ENCODE results near the gene HSPG2. TPM values are rescaled to one million over a fixed set of nuclear protein-coding genes. Genes with fewer than 3 reads are reported as not detected.

Gene HSPG2
- total and polyA plus RNA-seq, 5 experiments from 2014 or later: 0.46 to 7.2 (median 3.6) TPM; not detected in 1

DNA sequence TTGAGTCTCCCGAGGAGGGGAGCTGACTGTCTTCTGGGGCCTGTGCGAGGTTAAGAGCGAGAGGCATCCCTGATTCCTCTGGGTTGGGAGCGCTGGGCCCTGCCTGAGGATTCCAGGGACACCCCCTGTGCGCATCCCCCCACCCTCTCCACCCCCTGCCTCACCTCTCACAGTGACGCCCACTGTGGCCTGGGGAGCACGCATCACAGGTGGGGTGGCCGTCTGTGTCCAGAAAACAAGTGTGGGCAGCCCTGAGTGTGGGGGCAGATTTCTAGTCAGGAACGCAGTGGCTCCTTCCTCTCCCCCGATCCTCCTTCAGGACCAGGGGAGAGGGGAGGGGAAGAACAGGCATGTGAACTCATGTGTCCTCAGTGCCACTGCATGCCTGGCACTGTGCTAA is 63.3 kb downstream of the HSPG2 start:
- no peaks in the 10 kb centered on the region for H3K27me3 Mint-ChIP-seq
- ATAC-seq (no peak), DNase-seq (no peak)
- POLR2A ChIA-PET: no interaction called here
- H3K27ac Mint-ChIP-seq: no peak overlapping the region
- H3K4me3 Mint-ChIP-seq: no peak overlapping the region
- peaks cover 0 to 4% (median 0%) of the 10 kb centered on the region in 3 donors for H3K36me3 Mint-ChIP-seq
- no peaks in the 10 kb centered on the region for H3K9me3 Mint-ChIP-seq
- H3K4me1 Mint-ChIP-seq: peaks cover 0 to 6% (median 0%) of the 10 kb centered on the region in 4 donors

- ATAC-seq (no peak), DNase-seq (no peak)
- Mint-ChIP-seq H3K4me3 (no peak overlapping the region), H3K27ac (no peak overlapping the region), H3K27me3 (no peaks in the 10 kb centered on the region), H3K36me3 (peaks cover 0 to 4% (median 0%) of the 10 kb centered on the region in 3 donors), H3K4me1 (peaks cover 0 to 6% (median 0%) of the 10 kb centered on the region in 4 donors), H3K9me3 (no peaks in the 10 kb centered on the region)
- POLR2A ChIA-PET: no interaction called here
These were observed 63.9 kb downstream of the HSPG2 start for GRCh38 chr1:21873174-21873573.

DNA sequence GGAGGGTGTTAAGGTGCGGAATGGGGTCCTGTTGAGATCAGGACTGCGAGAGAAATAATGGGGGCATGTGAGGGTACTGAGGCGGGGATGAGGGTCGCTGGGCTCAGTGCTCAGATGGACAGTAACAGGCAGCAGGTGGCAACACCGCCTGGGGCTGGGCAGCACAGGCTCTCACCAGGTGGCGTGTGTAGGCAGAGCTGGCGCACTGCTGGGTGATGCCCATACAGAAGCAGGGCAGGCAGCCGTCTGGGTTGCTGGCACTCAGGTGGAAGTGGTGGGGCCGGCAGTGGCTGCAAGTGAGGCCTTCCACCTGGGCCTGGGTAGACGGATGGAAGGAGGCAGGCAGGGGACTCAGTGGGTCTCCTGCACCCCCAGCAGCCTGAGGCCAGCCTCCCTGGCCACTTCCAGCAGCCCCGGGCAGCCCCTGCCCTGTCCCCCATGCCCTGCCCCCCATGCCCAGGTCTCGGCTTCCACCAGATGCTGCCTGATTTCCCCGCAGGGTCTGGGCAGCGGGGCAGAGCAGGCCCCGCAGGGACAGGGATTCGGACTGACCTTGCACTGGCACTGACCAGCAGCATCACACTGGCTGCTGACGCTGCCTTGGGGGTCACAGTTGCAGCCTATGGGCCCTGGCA is 64.5 kb downstream of the HSPG2 start:
- POLR2A ChIA-PET: no interaction called here
- H3K4me1 Mint-ChIP-seq: peaks cover 0 to 6% (median under 1%) of the 10 kb centered on the region in 4 donors
- H3K27ac Mint-ChIP-seq: no peak overlapping the region
- H3K36me3 Mint-ChIP-seq: peaks cover 0 to 4% (median 0%) of the 10 kb centered on the region in 3 donors
- no peaks in the 10 kb centered on the region for H3K9me3 Mint-ChIP-seq
- no peak overlapping the region for H3K4me3 Mint-ChIP-seq
- ATAC-seq (no peak), DNase-seq (no peak)
- no peaks in the 10 kb centered on the region for H3K27me3 Mint-ChIP-seq

GRCh38 chr1:21871943-21872342 is 65.2 kb downstream of the HSPG2 start:
- H3K27me3 Mint-ChIP-seq: no peaks in the 10 kb centered on the region
- ATAC-seq (no peak), DNase-seq (no peak)
- peaks cover 0 to 6% (median 2%) of the 10 kb centered on the region in 4 donors for H3K4me1 Mint-ChIP-seq
- no peak overlapping the region for H3K27ac Mint-ChIP-seq
- POLR2A ChIA-PET: no interaction called here
- no peak overlapping the region for H3K4me3 Mint-ChIP-seq
- peaks cover 0 to 2% (median 0%) of the 10 kb centered on the region in 3 donors for H3K36me3 Mint-ChIP-seq
- H3K9me3 Mint-ChIP-seq: no peaks in the 10 kb centered on the region

DNA sequence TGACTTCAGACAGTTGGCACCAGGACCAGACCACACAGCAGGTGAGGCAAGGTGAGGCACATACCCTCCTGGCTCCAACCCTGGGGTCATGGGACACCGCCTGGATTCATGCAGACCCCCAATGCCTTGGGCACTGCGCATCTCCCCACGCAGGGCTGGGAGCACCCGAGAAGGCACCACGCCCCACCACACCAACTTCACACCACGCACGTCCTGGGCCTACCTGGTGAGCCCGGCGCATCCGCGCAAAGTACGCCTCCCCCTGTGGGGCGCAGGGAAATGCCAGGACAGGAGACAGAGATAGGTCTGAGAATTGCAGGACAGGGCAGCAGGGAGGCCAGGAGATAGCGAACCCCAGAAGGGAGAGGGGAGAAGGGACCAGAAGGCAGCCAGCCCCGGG is 66.5 kb downstream of the HSPG2 start:
- Mint-ChIP-seq H3K4me1 (peaks cover 0 to 12% (median 4%) of the 10 kb centered on the region in 4 donors), H3K36me3 (peaks cover 0 to 2% (median 0%) of the 10 kb centered on the region in 3 donors), H3K27ac (no peak overlapping the region), H3K27me3 (no peaks in the 10 kb centered on the region), H3K9me3 (no peaks in the 10 kb centered on the region), H3K4me3 (no peak overlapping the region)
- ATAC-seq: no peak
- DNase-seq: no peak
- POLR2A ChIA-PET: no interaction called here

DNA sequence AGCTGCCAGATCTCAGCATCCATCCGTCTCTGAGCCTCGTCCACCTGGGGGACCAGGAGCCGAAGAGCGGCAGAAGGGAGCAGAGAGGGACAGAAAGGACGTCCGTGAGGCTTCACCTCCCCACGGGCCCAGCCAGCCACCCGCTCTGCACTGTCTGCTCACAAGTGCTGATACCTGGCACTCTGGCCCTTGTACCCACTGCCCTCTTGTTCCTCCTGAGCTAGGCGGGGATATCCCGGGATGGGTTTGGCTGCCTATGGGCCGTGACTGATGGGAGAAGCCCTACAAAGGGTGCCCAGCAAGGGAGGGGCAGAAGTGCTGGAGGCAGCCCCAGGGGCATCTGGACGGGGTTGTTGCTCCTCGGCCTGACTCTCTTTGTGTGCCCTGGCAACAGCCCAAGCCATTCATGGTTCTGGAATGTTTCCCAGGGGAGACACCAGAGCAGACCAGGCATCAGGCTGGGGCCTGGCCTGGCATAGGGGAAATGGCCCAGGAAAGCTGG is 67.4 kb downstream of the HSPG2 start:
- POLR2A ChIA-PET: no interaction called here
- peaks cover 0 to 12% (median 4%) of the 10 kb centered on the region in 4 donors for H3K4me1 Mint-ChIP-seq
- no peak overlapping the region for H3K4me3 Mint-ChIP-seq
- no peak overlapping the region for H3K27ac Mint-ChIP-seq
- H3K36me3 Mint-ChIP-seq: peaks cover 0 to 2% (median 0%) of the 10 kb centered on the region in 3 donors
- ATAC-seq (no peak), DNase-seq (no peak)
- H3K27me3 Mint-ChIP-seq: no peaks in the 10 kb centered on the region
- H3K9me3 Mint-ChIP-seq: no peaks in the 10 kb centered on the region

DNA sequence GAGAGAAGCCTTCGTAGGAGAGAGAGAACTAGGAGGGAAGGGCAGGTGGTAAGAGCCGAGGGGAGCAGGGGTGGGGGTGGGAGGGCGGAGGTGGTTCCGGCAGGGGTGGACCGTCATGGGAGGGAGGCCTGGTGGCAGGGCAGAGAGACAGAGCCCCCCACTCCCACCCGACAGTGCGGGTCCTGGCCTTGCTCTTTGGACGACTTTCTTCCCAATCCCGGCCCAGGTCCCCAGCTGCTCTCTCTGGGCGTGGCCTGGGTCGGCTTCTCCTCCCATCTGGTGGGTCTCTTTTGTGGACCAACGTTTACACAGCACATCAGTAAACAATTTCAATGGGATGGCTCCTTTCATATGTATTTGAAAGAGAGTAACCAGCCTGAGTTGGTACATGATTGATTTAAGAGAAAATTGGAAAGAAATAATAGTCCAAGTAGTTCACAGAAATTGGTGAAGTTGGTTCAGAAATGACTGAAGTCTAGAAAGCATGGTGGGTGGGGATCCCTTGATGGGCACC is 68.1 kb downstream of the HSPG2 start:
- H3K4me1 Mint-ChIP-seq: peaks cover 0 to 12% (median 4%) of the 10 kb centered on the region in 4 donors
- DNase-seq (no peak), ATAC-seq (no peak)
- no peaks in the 10 kb centered on the region for H3K9me3 Mint-ChIP-seq
- POLR2A ChIA-PET: no interaction called here
- peak overlapping the region in 1 of 10 donors; percentile 79 for H3K27ac Mint-ChIP-seq
- H3K4me3 Mint-ChIP-seq: no peak overlapping the region
- no peaks in the 10 kb centered on the region for H3K27me3 Mint-ChIP-seq
- H3K36me3 Mint-ChIP-seq: peaks cover 0 to 2% (median 0%) of the 10 kb centered on the region in 3 donors

GRCh38 chr1:21868482-21868881 is 68.6 kb downstream of the HSPG2 start:
- no peaks in the 10 kb centered on the region for H3K27me3 Mint-ChIP-seq

DNA sequence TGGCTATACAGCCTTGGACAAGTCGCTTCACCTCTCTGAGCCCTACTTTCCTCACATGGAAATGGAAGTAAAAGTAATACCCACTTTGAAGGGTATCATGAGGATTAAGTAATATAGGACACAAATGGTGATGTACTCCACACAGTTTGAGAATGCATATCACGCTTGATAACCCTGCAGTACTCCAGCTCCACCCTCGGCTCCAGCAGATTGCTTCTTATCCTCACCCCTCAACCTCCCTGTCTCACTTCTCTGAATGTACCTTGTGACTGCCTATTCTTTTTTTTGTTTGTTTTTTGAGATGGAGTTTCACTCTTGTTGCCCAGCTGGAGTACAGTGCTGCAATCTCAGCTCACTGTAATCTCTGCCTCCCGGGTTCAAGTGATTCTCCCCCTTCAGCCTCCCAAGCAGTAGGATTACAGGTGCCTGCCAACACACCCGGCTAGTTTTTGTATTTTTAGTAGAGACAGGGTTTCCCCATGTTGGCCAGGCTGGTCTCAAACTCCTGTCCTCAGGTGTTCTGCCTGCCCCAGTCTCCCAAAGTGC is 69.6 kb downstream of the HSPG2 start:
- Mint-ChIP-seq H3K36me3 (peaks cover 0 to 2% (median 0%) of the 10 kb centered on the region in 3 donors), H3K9me3 (no peaks in the 10 kb centered on the region), H3K27me3 (no peaks in the 10 kb centered on the region), H3K4me1 (peaks cover 0 to 12% (median 4%) of the 10 kb centered on the region in 4 donors), H3K4me3 (no peak overlapping the region), H3K27ac (peak overlapping the region in 1 of 10 donors; percentile 85)
- ATAC-seq (no peak), DNase-seq (no peak)
- POLR2A ChIA-PET: no interaction called here

More at GRCh38 chr1:21868482-21868881, 68.6 kb downstream of the HSPG2 start:
- ATAC-seq (no peak), DNase-seq (no peak)
- POLR2A ChIA-PET: no interaction called here
- H3K27ac Mint-ChIP-seq: peak overlapping the region in 1 of 10 donors; percentile 4
- no peaks in the 10 kb centered on the region for H3K9me3 Mint-ChIP-seq
- peaks cover 0 to 12% (median 4%) of the 10 kb centered on the region in 4 donors for H3K4me1 Mint-ChIP-seq
- no peak overlapping the region for H3K4me3 Mint-ChIP-seq
- H3K36me3 Mint-ChIP-seq: peaks cover 0 to 2% (median 0%) of the 10 kb centered on the region in 3 donors

- ATAC-seq (no peak), DNase-seq (no peak)
- peaks cover 0 to 6% (median 5%) of the 10 kb centered on the region in 3 donors for H3K36me3 Mint-ChIP-seq
- no peaks in the 10 kb centered on the region for H3K9me3 Mint-ChIP-seq
- H3K27me3 Mint-ChIP-seq: no peaks in the 10 kb centered on the region
- POLR2A ChIA-PET: no interaction called here
- H3K4me1 Mint-ChIP-seq: peaks cover 0 to 12% (median 1%) of the 10 kb centered on the region in 4 donors
- no peak overlapping the region for H3K4me3 Mint-ChIP-seq
- H3K27ac Mint-ChIP-seq: peak overlapping the region in 2 of 10 donors; percentile 32 to 40
These were observed 70.4 kb downstream of the HSPG2 start for GRCh38 chr1:21866707-21867043.

- peaks cover 0 to 12% (median 1%) of the 10 kb centered on the region in 4 donors for H3K4me1 Mint-ChIP-seq
- ATAC-seq (no peak), DNase-seq (no peak)
- H3K27me3 Mint-ChIP-seq: no peaks in the 10 kb centered on the region
- H3K9me3 Mint-ChIP-seq: no peaks in the 10 kb centered on the region
- peaks cover 0 to 11% (median 5%) of the 10 kb centered on the region in 3 donors for H3K36me3 Mint-ChIP-seq
- no peak overlapping the region for H3K4me3 Mint-ChIP-seq
- POLR2A ChIA-PET: no interaction called here
- H3K27ac Mint-ChIP-seq: peak overlapping the region in 4 of 10 donors; percentile 15 to 40 (median 33)
These were observed 71.0 kb downstream of the HSPG2 start for GRCh38 chr1:21865943-21866706.

GRCh38 chr1:21865609-21865942 is 71.5 kb downstream of the HSPG2 start:
- Mint-ChIP-seq H3K27me3 (no peaks in the 10 kb centered on the region), H3K4me3 (no peak overlapping the region), H3K27ac (no peak overlapping the region), H3K36me3 (peaks cover 0 to 16% (median 5%) of the 10 kb centered on the region in 3 donors), H3K9me3 (no peaks in the 10 kb centered on the region), H3K4me1 (peaks cover 0 to 12% (median 1%) of the 10 kb centered on the region in 4 donors)
- DNase-seq (no peak), ATAC-seq (no peak)
- POLR2A ChIA-PET: no interaction called here

DNA sequence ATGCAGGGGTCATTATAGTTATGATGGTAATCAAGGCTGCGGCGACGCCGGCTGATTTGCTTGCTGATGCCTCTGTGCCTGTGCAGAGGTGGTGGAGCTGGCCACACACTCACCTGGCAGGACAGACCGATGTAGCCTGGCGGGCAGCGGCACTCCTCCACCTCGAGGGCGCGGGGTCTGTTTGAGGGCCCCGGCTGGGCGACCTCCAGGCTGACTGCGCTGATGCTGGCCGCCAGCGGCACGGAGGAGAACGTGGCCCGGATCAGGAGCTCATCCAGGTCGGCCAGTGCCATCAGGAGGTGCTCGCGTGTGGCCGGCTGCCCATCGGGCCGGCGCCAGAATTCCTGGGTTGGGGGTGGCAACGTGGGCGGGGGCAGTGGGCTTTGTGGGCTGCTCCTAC is 72.4 kb downstream of the HSPG2 start:
- no peak overlapping the region for H3K27ac Mint-ChIP-seq
- H3K27me3 Mint-ChIP-seq: no peaks in the 10 kb centered on the region
- H3K4me3 Mint-ChIP-seq: no peak overlapping the region
- H3K9me3 Mint-ChIP-seq: no peaks in the 10 kb centered on the region
- no peak for ATAC-seq
- POLR2A ChIA-PET: no interaction called here
- H3K36me3 Mint-ChIP-seq: peaks cover 0 to 16% (median 5%) of the 10 kb centered on the region in 3 donors
- H3K4me1 Mint-ChIP-seq: peaks cover 0 to 12% (median 1%) of the 10 kb centered on the region in 4 donors
- no peak for DNase-seq
